Activated CD8-positive, alpha-beta T cell treated with anti-CD3 and anti-CD28 coated beads, Interleukin-2, amount 10 ng/mL, durations not matched to agents 7 days and 5 days (primary cell): ENCODE data around the gene EVA1A. TPM values are rescaled to one million over a fixed set of nuclear protein-coding genes. Genes with fewer than 3 reads are reported as not detected.

Source experiments
- ATAC-seq: fragments of 150-1000 bp; cut with Tn5 transposase; one replicate; pipeline ENCODE4 v1.10.0; 2021; ENCODE audit warnings: moderate library complexity
- CTCF ChIA-PET: fragments of 350-600 bp; sonication (Branson Sonifier 250); formaldehyde crosslinking; loops from one replicate; lab custom pipeline; 2021; ENCODE audit warnings: antibody characterized with exemption; lab: Charles Lee
- POLR2A ChIA-PET: fragments of 350-600 bp; sonication (Branson Sonifier 250); formaldehyde crosslinking; loops from one replicate; lab custom pipeline; 2021; ENCODE audit warnings: antibody characterized with exemption; lab: Charles Lee
- DNase-seq: peaks from one replicate; pipeline ENCODE4 v3.0.0-alpha.2; 2020
- H3K27ac Mint-ChIP-seq: one replicate; pipeline ENCODE4 v1.8.0; 2021; ENCODE audit warnings: mild to moderate bottlenecking, mixed read lengths
- H3K27me3 Mint-ChIP-seq: one replicate; pipeline ENCODE4 v1.8.0; 2021; ENCODE audit warnings: low read depth, mixed read lengths
- H3K36me3 Mint-ChIP-seq: one replicate; pipeline ENCODE4 v1.8.0; 2021; ENCODE audit warnings: low read depth, mixed read lengths
- H3K4me1 Mint-ChIP-seq: one replicate; pipeline ENCODE4 v1.8.0; 2021; ENCODE audit warnings: low read depth, mixed read lengths
- H3K4me3 Mint-ChIP-seq: one replicate; pipeline ENCODE4 v1.8.0; 2021; ENCODE audit warnings: mild to moderate bottlenecking, mixed read lengths
- H3K9me3 Mint-ChIP-seq: one replicate; pipeline ENCODE4 v1.8.0; 2022; ENCODE audit warnings: mixed read lengths; ENCODE audit not compliant: insufficient read depth
- total RNA-seq, 2 experiments: library from RNA; stranded (reverse); gene quantifications; one replicate each; pipeline ENCODE4 v1.2.3, GENCODE V29; 2021

Gene EVA1A
- total RNA-seq, 2 experiments from 2014 or later: not detected

DNA sequence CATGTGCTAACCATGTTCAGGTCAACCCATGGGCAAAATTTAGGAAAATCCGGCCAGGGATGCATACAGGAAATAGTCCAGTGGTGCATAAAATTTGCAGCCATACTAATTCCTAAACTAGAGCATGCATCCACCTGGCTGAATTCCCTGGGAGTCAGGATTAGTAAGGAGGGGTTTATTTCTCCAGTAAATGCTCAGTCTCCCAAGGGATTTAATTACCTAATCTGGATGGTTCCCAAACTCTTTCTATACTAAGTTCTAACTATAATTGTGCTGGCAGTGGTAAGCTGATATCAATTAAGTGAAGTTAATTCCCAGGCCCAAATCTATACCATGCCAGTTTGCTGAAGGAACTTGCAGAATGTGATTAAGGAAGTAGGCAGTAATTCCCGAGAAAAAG is 26.2 kb upstream of the EVA1A start:
- ChIA-PET POLR2A (no interaction called here), CTCF (no interaction called here)
- Mint-ChIP-seq H3K36me3 (no peaks in the 10 kb centered on the region), H3K9me3 (no peaks in the 10 kb centered on the region), H3K4me1 (no peaks in the 10 kb centered on the region), H3K4me3 (no peak overlapping the region), H3K27ac (no peak overlapping the region), H3K27me3 (peaks cover 5% of the 10 kb centered on the region)
- no peak for DNase-seq
- ATAC-seq: no peak

DNA sequence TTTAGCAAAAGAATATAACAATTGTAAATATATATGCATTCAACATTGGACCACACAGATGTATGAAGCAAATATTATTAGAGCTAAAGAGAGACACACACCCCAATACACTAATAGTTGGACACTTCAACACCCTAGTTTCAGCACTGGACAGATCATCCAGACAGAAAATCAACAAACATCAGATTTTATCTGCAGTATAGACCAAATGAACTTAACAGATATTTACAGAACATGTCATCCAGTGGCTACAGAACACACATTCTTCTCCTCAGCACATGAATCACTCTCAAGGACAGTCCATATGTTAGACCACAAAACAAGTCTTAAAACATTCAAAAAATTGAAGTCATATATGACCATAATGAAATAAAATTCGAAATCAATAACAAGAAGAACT is 22.1 kb upstream of the EVA1A start:
- no peaks in the 10 kb centered on the region for H3K9me3 Mint-ChIP-seq
- no peak for DNase-seq
- no peak overlapping the region for H3K4me3 Mint-ChIP-seq
- no peaks in the 10 kb centered on the region for H3K4me1 Mint-ChIP-seq
- no peak overlapping the region for H3K27ac Mint-ChIP-seq
- peaks cover 6% of the 10 kb centered on the region for H3K27me3 Mint-ChIP-seq
- CTCF ChIA-PET: no interaction called here
- no peaks in the 10 kb centered on the region for H3K36me3 Mint-ChIP-seq
- POLR2A ChIA-PET: no interaction called here
- ATAC-seq: no peak

DNA sequence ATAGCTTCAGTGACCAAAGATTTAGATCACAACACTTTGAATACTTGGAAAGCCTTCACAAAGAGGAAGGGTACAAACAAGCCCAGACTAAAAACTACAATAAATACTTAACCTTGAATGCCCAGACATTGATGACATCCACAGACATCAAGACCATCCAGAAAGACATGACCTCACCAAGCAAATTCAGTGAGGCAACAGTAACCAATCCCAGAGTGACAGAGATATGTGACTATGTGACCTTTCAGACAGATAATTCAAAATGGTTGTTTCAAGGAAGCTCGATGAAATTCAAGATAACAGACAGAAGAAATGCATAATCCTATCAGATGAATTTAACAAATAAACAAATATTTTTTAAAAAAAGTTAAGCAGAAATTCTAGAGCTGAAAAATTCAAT is 19.9 kb upstream of the EVA1A start:
- ATAC-seq (no peak), DNase-seq (no peak)
- POLR2A ChIA-PET: no interaction called here
- H3K9me3 Mint-ChIP-seq: no peaks in the 10 kb centered on the region
- no peaks in the 10 kb centered on the region for H3K36me3 Mint-ChIP-seq
- peaks cover 4% of the 10 kb centered on the region for H3K27me3 Mint-ChIP-seq
- H3K4me1 Mint-ChIP-seq: no peaks in the 10 kb centered on the region
- CTCF ChIA-PET: no interaction called here
- no peak overlapping the region for H3K4me3 Mint-ChIP-seq
- no peak overlapping the region for H3K27ac Mint-ChIP-seq

DNA sequence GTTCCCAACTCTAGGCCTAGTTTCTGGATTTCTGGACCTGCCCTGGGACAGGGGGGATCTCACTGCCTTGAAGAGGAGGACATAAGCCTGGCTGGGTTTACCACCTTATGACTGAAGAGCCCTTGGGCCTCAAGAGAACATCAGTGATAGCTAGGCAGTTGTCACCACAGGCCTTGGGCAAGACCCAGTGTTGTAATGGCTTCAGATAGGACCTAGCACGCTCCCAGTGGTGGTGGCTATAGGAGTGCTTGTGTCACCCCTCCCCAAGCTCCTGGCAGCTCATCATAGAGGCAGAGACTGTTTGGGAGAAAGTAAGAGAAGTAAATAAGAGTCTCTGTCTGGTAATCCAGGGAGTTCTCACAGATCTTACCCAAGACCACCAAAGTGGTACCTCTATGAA is 19.4 kb upstream of the EVA1A start:
- ChIA-PET POLR2A (no interaction called here), CTCF (no interaction called here)
- H3K27ac Mint-ChIP-seq: no peak overlapping the region
- no peak overlapping the region for H3K4me3 Mint-ChIP-seq
- DNase-seq (no peak), ATAC-seq (no peak)
- H3K9me3 Mint-ChIP-seq: no peaks in the 10 kb centered on the region
- H3K4me1 Mint-ChIP-seq: no peaks in the 10 kb centered on the region
- H3K27me3 Mint-ChIP-seq: peaks cover 4% of the 10 kb centered on the region
- no peaks in the 10 kb centered on the region for H3K36me3 Mint-ChIP-seq

DNA sequence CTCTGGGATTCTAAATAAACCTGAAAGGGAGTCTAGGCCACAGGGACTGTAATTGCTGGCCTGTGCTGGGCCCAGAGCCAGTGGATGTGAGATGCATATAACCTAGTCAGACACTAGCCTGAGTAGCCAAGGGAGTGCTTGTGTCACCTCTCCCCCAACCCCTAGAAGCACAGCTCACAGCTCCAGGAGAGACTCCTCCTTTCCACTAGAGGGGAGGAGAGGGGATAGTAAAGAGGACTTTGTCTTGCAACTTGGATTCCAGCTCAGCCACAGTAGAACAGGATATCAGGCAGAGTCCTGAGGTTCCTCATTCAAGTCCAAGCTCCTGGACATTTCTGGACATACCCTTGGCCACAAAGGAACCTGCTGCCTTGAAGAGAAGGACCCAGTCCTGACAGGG is 18.4 kb upstream of the EVA1A start:
- Mint-ChIP-seq H3K27me3 (peaks cover 4% of the 10 kb centered on the region), H3K4me3 (no peak overlapping the region), H3K9me3 (no peaks in the 10 kb centered on the region), H3K27ac (no peak overlapping the region), H3K4me1 (no peaks in the 10 kb centered on the region), H3K36me3 (no peaks in the 10 kb centered on the region)
- ChIA-PET POLR2A (no interaction called here), CTCF (no interaction called here)
- DNase-seq: no peak
- ATAC-seq: no peak

DNA sequence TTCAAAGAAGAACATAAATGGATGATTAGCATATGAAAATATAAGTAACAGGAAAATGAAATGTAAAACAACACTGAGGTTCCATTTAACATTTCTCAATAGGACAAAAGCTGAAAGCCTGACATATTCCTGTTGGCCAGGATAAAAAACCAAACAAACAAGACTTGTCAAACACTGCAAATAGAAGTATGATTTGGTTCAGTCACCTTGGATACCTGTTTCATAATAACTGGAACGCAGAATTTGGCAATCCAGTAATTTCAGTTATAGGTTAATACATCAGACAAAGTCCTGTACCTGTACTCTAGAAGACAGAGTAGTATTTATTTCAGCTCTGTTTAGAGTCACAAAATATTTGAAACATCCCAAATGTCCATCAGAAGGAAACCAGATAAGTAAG is 16.5 kb upstream of the EVA1A start:
- no peaks in the 10 kb centered on the region for H3K36me3 Mint-ChIP-seq
- ChIA-PET POLR2A (no interaction called here), CTCF (no interaction called here)
- DNase-seq (no peak), ATAC-seq (no peak)
- H3K4me3 Mint-ChIP-seq: no peak overlapping the region
- no peaks in the 10 kb centered on the region for H3K9me3 Mint-ChIP-seq
- H3K4me1 Mint-ChIP-seq: no peaks in the 10 kb centered on the region
- peaks cover 8% of the 10 kb centered on the region for H3K27me3 Mint-ChIP-seq
- no peak overlapping the region for H3K27ac Mint-ChIP-seq

DNA sequence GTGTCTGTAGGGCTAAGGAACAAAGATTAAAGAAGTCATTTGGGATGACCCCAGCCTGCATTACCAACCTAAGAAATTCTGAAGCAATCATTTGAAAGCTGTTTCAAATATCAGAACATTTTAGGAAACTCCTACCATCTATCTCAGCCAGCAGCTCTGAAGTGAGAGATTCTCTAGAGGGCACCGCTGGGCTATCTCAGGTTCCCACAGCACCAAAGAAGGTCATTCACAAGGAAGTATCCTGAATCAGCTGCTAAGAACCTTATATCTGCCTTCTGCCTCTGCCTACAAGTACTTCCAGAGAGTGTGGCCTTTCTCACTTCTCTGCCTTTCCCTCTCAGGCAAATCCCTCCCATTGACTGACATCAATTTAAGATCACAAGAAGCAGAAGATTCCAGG is 13.4 kb upstream of the EVA1A start:
- Mint-ChIP-seq H3K9me3 (no peaks in the 10 kb centered on the region), H3K27me3 (peaks cover 19% of the 10 kb centered on the region), H3K4me1 (no peaks in the 10 kb centered on the region), H3K4me3 (no peak overlapping the region), H3K36me3 (no peaks in the 10 kb centered on the region), H3K27ac (no peak overlapping the region)
- no peak for DNase-seq
- POLR2A ChIA-PET: no interaction called here
- CTCF ChIA-PET: no interaction called here
- no peak for ATAC-seq

DNA sequence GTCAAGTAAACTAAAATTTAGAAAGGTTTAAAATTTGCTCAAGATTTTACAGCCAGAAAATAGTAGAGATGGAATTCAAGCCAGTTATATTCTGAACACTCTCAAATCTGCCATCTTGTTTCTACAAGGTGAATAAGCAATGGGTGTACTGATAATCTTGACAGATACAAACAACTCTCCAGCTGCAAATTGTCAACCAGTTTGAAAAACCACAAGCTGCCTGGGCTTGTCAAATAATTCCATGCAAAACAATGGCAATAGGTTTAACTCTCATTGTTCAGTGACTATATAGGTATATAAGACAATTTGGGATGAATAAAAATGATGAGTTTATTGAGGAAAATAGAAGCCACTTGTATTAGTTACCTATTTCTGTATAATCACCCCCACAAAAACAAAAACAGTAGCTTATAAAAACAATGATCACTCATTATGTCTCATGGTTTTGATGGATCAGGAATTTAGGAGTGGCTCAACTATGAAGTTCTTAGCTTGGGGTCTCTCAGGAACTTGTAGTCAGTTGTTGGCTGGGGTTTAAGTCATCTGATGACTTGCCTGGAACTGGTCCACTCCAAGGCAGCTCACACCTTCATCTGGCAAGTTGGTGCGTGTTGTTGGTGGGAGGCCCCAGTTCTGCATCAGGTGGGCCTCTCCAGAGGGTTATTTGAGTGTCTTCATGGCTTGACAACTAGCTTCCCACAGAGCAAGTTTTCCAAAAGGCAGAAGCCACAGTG is 12.6 kb upstream of the EVA1A start:
- ChIA-PET POLR2A (no interaction called here), CTCF (no interaction called here)
- no peaks in the 10 kb centered on the region for H3K36me3 Mint-ChIP-seq
- no peak overlapping the region for H3K27ac Mint-ChIP-seq
- ATAC-seq (no peak), DNase-seq (no peak)
- no peaks in the 10 kb centered on the region for H3K9me3 Mint-ChIP-seq
- H3K4me3 Mint-ChIP-seq: no peak overlapping the region
- no peaks in the 10 kb centered on the region for H3K4me1 Mint-ChIP-seq
- peaks cover 25% of the 10 kb centered on the region for H3K27me3 Mint-ChIP-seq

DNA sequence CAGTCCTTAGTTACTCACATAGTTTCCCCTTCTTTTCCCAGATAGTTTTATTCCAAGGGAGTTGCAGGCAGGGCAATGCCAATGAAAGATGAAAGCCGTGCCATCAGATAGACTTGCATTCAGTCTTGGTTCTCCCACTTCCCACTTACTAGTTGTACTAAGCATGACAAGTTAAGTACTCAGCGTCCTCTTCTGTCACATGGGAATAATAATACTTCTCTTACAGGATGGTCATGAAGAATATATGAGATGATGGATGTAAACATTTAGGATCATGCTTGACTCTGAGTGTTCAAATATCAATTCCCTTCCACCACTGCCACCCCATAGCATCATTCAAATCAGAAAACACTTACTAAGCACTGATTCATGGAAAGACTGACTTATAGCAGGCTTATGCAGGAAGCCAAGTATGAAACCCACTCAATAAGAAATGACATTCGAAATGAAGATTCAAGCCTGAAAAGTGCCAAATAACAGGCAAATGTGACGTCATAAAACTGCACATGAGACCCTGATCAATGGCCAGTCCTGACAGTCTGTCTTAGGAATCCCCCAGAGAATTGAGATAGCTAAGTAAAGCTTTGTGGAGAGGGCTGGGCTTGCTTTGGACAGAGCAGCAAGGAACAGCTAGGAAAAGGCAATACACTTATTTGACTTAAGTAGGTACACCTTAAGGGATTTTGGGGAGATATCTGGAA is 11.1 kb upstream of the EVA1A start:
- peaks cover 29% of the 10 kb centered on the region for H3K27me3 Mint-ChIP-seq
- no peaks in the 10 kb centered on the region for H3K4me1 Mint-ChIP-seq
- no peak overlapping the region for H3K4me3 Mint-ChIP-seq
- ChIA-PET CTCF (no interaction called here), POLR2A (no interaction called here)
- DNase-seq (no peak), ATAC-seq (no peak)
- no peak overlapping the region for H3K27ac Mint-ChIP-seq
- H3K36me3 Mint-ChIP-seq: no peaks in the 10 kb centered on the region
- H3K9me3 Mint-ChIP-seq: no peaks in the 10 kb centered on the region

DNA sequence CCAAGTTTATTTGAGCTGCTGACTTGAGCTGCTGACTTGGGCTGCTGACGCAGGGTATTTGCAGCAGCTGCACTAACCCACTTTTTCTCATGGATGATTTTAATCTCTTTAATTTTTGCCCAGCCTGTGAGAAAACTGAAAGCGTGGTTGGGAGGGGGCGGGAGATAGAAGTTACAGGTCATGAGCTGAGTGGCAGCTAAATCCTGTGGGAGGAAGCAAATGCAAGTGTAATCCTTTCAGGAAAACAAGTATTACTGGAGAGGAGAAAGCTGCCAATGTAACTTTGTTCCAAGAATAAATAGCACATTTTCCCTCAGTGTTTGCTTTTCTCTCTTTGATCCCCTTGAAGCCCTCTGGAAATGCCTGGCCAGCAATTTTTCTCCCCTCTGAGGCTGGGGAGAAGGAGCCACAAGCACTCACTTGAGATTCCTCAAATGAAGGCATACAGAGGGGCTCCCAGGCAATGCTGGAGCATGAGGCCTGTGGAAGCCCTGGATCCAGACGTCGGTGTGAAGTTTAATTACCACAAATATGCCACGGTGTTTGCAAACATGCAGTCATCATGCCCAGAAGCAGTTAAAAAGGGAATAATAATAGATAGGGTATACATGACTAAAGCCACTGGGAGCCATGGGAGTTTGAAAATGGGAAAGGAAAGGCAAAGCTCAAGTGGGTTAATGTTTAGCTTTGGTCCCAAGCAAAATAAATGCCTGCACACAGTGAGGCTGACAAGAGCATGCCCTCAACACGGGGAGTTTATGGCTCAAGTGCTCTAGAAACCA is 10.4 kb upstream of the EVA1A start:
- Mint-ChIP-seq H3K27ac (no peak overlapping the region), H3K4me1 (no peaks in the 10 kb centered on the region), H3K27me3 (peaks cover 36% of the 10 kb centered on the region), H3K9me3 (no peaks in the 10 kb centered on the region), H3K36me3 (no peaks in the 10 kb centered on the region), H3K4me3 (no peak overlapping the region)
- ChIA-PET POLR2A (no interaction called here), CTCF (no interaction called here)
- DNase-seq: no peak
- no peak for ATAC-seq

DNA sequence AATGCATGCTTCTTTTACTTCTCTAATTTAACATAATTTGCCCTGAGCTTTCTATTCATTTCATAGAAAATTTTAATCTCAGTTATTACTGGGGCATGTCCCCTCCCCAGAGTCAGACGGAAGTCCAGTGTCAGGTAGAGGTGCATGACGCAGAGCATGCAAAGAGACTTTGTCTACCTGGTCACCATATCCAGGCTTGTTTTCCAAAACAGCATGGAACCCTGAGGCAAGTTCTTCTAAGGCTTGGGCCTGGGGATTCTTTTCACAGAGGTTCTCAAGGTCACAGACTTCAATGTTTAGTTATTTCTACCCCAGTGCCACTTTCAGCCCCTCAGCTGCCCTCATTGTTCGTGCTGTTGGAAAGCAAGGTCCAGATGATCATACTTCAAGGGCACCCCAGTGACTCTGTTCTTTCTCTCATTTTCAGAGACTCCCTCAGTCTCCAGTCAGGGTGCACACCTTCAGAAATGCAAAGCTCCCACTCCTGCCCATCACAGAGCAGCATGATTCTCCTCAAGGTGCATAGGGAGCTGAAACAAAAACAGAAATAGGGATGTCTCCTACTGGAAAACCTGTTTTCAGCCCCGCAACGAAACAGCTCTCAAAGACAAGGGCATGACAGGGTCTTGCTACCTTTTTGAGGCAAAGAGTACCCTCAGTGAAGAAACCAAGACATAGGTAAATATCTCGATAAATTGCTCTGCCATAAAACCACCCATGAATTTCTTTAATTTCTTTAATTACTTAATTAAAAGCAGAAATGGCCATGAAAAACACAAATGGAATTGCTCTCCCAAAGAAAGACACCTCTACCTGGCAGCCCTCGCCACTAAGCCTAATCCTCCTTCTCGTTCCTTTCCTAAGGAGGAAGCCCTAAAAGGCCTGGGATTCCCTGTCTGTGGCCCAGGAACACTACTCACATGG is 9.5 kb upstream of the EVA1A start:
- CTCF ChIA-PET: no interaction called here
- POLR2A ChIA-PET: no interaction called here
- no peak overlapping the region for H3K27ac Mint-ChIP-seq
- no peaks in the 10 kb centered on the region for H3K36me3 Mint-ChIP-seq
- no peaks in the 10 kb centered on the region for H3K9me3 Mint-ChIP-seq
- H3K4me3 Mint-ChIP-seq: no peak overlapping the region
- DNase-seq (no peak), ATAC-seq (no peak)
- H3K27me3 Mint-ChIP-seq: peaks cover 42% of the 10 kb centered on the region
- no peaks in the 10 kb centered on the region for H3K4me1 Mint-ChIP-seq
